ENCODE data around the gene RAD51B.

The RAD51B gene

DNA sequence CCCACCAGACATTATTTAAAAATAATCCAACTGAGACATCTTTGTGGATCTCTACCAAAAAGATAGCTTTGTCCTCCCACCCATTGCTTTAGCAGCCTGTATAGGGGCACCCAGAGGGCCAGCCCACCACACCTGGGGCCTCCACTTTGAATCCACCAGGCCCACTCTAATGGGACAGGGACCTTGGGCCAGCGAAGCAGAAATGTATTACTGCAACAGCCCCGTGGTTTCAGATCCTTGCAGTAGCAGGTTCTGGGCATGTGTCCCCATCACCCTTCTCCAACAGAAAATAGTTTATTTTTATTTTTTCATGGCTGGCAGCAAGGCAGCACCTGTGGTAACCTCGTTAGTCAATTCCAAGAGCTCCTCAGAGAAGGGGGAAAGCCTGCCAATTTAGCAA lies 754.9 kb downstream of the RAD51B start:
- DNase-seq, result no peak

DNA sequence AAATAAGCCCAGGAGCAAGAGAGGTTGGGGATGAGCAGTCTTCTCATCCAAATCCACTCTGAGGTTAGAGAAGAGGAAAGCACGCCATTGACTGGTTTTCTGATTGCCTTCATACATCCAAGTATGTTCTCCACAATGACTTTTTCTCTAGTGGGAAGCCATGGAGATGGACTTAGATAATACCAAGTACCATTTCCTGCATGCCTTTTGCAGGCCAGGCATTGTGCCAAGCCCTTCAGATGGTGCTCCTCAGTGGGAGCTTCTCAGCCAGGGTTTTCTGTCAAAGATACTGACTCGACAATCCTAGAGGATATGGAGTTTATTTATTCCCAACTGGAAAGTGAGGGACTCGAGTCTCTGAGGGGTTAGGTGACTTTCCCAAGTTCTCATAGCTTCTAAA lies 755.3 kb downstream of the RAD51B start:
- DNase-seq, result no peak

DNA sequence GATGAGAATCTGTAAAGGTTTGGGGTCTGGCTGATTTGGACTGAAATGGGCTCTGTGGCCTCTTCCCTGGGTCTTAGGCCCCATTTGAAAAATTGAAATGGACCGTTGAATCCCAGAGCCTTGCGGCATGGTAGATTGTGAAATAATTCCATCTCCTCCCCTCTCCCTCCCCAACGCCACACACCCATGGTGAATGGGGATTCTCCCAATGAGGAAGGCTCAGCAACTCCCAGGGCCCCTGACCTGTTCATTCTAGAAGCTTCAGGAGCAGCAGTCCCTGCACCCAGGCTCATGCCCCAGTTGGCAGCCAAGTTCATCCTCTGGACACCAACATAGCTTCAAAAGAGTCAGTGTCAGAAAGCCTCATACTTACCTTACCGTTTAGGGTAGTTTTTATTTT lies 755.8 kb downstream of the RAD51B start:
- no peak for DNase-seq

DNA sequence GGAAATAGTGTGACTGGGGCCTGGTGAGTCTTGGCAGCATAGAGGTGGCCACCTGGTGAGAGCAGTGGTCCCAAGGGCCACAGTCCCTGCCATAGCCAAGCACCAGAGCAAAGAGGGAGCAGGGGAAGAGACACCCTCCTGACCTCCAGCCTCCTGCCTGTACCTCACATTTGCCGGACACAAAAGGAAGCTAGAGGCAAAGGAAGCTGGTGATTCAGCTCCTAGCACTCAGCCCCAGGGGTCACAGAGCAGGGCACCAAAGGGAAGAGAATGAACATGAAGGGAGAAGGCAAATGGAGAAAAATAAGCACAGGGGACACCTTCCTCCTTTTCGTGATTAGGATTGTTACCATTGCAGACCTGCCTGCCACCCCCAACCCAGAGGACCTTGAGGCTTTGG lies 756.5 kb downstream of the RAD51B start:
- no peak for DNase-seq

DNA sequence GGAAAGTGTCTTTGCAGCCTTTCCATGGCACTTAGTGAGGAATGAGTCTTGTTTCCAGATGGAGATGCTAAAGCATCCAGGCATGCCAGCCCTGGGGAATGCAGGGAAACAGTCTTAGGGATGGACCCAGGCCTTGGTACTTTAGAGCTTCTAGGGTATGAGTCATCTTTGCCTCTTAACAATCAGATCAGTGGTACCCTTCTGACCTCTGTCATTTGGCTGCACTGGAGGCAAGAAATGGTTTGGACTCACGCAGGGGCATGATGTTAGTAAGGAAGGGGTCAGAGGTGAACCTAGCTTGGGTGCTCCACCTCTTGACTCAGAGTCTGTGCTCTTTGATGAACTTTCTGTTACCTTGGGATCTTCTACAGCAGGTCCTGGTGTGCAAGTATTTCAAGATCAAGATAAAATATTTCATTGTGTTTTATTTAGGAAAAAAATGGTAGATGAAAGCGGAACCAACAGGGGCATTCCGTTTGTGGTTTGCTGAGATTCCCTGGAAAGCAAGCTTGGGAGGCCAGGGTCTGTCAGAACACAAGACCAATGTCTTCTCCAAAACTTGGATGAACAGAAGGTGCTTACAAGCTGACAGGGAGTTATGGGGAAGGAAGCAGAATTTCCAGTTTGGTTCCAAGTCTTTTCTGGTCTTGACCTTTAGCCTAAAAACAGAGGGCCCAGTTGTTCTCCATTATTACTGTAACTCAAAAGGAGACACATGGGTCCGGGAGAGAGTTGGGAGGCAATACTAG lies 757.1 kb downstream of the RAD51B start:
- DNase-seq, result no peak

DNA sequence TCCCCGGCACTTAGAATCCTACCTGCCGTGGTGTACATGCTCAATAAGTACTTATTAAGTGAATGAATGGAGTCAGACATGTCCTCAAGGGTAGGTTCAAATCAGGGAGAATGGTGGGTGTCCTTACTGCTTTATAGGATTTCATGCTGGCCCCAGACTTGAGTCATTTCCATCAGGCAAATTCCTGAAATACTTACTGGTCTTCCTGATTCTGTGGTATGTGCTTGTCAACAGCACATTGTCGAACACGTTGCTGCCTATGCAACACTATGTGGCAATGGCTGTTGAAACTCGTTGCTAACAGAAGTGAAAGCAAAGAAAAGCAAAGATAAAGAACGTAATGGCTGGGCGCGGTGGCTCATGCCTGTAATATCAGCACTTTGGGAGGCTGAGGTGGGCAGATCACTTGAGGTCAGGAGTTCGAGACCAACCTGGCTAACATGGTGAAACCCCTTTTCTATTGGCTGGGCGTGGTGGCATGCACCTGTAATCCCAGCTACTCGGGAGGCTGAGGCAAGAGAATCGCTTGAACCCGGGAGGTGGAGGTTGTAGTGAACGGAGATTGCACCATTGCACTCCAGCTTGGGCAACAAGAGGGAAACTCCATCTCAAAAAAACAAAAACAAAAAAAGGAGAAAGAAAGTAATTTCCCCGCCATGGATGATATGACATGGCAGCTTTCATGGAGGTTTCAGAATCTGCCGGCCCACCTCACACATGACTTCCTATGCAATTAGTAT lies 758.4 kb downstream of the RAD51B start:
- DNase-seq, result no peak

DNA sequence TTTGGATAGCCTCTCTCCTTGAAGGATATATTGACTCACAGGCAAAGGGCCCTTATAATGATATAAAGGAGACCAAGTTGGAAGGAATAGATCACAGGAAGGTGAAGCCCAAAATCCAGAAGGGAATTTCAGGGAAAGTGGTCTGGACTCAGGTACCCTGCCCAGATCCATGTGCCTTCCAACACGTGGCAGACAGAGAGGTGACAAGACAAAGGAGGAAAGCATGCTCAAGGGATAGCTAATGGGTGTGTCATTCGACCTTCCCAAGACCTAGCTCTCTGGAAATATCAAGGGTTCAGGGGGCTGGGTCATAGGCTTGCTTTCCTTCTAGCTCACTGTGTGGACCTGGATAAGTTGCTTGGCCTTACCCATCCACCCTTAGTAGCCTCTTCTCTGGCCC lies 759.0 kb downstream of the RAD51B start:
- no peak for DNase-seq

DNA sequence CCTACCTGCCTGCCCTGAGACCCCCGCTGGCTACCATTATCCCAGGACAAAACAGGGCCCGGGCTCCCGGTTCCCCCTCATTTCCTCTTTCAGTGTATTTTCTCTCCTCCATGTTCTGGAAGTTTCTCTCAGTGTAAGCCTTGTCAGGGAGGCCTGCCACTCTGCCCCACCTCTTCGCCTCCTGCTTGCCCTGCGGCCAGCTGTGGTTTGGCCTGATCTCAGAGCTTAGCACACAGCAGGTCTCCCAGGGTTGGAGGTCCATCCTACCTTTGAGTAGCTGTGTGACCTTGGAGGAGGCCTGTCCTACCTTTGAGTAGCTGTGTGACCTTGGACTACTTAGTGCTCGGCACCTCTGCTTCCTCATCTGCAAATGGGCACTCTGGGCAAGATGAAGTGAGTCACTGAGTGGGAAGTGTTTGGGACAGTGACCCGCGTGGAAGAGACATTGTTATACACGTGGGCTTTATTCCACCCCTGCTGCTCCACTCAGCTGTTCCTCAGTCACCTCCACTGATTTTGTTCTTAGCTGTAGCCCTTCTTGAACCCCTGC lies 760.6 kb downstream of the RAD51B start:
- DNase-seq, result no peak

DNA sequence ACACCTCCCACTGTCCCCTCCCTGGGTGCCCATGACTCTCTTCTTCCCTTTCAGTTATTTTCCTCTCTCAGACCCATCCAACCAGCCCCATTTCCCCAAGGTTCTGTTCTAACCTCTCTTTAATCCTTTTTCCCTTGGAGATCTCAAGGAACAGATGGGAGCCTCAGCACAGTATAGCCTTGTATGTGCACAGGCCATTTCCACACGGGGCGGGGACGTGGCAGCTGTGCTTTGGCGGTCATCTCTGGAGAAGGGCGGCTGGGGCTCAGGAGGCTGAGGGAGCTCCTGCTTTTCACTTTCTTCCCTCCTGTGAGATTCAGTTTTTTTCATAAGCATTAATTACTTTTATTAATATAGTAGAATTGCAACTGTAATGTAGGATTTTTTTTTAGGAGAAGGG lies 761.1 kb downstream of the RAD51B start:
- DNase-seq, result no peak

DNA sequence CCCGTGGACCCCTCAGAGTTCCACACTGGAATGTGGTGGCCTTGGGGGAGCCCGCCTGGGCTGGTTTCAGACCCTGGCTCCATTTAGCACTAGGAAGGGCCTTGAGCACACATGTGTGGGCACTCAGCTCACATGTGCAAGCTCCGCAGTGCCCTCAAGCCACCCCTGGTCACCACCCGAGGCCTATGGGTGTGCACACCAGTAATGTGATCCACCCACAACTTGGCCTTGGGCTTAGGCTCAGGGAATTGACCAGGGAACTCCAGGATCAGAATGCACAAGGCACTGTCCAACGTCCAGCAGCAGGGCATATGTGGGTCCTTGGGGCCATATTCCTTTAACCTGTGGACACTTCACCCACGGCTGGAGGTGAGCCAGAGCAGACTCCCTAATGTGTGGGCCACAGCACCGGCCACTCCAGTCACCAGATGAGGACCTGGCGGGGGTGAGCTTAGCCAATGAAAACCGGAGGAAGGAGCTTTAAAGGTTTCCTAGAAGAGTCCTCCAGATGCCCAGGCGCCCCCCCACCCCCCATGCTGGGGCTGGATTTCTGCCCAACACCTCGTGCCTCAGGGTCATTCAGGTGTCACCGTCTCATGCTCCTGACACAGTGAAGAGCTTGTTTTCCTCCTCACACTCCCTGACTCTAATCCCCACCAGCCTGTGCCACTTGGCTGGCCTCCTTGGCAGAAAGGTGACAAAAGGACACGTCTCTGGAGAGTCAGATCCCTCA lies 764.1 kb downstream of the RAD51B start:
- no peak for DNase-seq

DNA sequence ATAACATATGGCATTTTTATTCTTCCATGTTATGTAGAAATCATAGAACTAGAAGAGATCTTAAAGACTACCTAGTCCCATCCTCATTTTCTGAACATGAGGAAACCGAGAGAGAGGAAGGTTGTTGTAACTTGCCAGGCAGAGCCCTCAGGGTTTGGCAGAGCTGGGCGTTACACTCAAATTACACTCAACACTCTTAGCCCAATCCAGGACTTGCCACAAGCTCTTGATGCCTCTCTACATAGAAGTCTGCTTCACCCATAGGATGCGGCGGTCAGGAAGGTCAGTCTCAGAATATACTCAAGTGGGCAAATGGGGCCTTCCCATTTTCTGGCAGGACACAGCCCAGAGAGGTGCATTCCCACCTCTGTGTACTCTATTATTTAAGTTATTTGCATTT lies 765.2 kb downstream of the RAD51B start:
- DNase-seq, result no peak

DNA sequence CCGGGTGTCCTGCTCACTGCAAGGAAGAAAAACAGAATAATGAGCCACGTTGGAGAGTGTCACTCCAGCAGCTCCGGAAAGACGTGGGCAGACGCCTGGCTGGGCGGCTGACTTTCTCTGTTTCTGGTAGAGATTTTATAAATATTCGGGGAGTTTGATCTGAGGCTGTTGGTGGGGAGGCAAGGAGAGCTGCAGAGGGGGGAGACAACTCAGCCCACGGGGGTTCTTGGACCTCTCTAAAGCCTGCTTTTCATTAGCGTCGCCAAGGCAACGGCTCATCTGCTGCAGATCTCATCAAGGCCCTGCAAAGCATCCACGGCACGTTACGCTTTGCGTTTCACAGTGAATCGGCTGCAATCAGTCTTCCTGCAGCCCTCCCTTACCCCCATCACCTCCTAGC lies 766.1 kb downstream of the RAD51B start:
- DNase-seq, result no peak

DNA sequence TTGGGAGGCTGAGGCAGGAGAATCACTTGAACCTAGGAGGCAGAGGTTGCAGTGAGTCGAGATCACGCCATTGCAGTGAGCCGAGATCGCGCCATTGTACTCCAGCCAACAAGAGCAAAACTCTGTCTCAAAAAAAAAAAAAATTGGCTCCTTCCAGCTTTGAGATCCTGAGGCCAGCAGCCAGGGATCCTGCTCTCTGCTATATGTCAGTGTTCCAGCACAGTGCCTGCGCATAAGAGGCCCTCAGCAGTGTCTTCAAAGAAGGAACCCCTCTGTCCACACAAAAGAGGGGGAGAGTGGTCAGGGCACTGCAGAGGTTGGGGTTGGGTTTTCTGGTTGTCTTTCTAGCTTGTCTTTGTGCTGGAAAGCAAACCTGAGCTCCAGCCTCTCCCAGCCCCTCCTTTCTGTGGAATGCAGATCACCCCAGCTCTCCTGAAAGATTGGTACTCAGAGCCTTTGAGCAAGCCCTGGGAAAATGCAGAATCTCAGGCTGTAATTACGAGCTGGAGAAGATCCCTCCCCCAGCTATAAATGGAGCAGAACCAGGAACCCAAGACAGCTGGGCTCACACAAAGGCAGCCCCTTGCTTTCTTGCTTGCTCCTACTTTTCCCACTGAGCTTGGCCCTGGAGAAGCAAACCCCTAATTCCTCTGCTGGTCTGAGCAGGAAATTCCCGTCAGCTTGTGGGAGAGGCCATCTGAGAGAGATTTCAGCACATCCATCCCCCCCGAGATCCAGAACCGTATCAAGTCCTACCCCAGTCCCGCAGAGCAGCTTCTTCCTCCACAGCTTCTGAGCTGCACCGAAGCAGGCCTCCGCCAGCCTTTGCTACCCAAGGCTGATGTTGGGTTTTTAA lies 767.5 kb downstream of the RAD51B start:
- no peak for DNase-seq

DNA sequence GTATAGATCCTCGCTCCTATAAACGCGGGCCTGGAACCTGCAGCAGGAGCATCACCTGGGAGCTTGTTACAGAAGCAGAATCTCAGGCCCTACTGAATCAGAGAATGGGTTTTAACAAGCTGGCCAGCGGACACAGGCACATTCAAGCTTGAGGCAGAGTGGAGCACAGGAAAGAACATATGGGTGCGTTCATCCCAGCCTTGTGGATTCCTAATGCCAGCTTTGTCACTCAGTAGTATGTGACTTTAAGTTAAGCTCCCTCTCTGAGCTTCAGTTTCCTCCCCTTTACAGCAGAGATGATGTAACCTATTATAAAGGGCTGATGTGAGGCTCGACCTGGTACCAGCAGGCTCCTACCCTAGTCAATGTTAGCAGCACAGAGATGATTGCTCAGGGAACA lies 768.4 kb downstream of the RAD51B start:
- DNase-seq, result no peak

DNA sequence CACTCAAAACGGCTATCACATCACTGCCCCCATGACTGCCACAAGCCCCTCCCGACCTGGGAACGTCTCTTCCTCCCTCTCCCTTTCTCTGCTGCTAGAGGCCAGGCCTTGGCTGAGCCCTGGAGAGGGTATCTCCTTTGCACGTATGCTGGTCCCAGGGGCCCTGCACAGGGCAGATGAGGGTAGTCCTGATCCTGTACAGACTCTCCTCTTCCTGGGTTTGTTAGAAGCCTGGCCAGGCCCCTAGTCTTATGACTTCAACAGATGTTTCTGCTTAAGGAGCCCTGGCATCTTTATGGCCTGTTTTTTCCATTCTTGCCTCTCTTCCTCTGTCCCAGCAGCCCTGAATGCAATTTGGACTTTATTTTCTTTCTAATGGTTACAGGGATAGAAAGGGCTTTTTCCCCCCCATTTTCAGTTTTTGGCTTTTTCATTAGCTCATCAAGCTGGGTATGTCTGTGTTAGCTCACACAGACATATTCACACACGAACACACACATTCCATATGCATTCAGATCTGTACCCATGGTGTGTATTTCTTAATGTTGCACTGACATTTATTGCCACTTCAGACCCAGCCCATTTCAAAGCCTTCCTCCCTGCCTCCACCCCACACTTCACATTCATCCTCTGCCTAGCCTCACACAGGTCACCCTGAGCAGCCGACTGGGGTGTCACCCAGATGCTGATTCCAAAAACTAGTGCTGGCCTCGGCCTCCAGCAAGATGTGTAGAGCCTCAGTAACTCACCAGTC lies 770.0 kb downstream of the RAD51B start:
- no peak for DNase-seq

DNA sequence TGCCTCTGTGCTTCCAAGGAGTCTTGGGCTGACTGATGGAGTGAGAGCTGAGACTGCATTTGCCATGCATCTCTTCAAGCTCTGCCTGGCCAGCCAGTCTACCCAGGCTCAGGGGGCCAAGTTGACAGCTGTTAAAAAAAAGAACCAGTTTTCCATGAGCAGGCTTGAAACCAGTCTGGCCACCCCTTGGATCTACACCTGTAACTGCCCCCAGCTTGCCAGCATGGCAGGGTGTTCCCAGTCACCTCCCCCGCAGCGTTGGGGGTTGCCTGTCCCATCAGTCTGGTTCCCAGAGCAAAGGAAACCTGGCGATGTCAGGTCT lies 770.6 kb downstream of the RAD51B start:
- no peak for DNase-seq

DNA sequence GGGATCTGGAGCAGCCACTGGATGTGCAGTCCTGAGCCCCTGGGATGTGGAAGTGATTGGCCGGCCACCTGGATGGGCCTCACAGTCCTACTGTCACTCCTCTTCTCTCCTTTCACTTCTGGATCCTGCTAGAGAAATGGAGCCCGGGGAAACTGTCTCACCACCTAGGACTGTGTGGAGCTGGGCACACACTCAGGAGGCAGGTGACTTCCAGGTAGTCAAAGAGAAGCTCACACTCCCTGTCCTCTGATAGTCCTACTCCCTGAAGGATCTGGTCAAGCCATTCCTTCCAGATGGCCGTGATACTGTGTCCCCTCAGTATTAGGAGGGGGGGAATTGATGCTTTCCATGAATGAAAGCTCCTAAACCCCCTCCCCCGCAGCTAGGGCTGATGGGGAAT lies 772.2 kb downstream of the RAD51B start:
- no peak for DNase-seq

DNA sequence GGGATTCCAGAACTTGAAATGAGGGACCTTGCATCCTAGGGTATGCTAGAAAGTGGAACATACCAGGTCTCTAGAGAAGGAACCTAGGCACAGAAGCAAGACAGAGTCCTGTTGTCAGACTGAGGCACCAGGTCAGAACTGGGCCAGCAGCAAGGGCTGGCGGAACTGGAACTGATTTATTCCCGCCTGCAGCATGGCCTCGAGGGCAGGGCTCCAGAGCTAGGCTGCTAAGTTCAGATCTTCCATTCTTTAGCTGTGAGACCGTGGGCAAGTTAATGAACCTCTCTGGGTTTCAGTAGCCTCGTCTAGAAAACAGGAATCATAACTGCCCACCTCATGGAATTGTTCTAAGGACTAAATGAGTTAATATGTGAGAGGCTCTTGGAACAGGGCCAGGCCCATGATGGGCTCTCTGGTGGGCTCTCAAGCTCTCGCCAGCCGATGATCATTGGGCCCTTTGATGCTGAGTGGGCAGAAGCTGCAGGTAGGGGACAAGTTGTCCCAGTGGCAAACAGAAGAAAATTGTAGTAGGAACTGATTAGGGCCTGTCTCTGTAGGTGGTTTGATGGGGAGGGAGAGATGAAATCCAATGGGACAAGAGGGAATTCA lies 773.5 kb downstream of the RAD51B start:
- DNase-seq, result no peak

DNA sequence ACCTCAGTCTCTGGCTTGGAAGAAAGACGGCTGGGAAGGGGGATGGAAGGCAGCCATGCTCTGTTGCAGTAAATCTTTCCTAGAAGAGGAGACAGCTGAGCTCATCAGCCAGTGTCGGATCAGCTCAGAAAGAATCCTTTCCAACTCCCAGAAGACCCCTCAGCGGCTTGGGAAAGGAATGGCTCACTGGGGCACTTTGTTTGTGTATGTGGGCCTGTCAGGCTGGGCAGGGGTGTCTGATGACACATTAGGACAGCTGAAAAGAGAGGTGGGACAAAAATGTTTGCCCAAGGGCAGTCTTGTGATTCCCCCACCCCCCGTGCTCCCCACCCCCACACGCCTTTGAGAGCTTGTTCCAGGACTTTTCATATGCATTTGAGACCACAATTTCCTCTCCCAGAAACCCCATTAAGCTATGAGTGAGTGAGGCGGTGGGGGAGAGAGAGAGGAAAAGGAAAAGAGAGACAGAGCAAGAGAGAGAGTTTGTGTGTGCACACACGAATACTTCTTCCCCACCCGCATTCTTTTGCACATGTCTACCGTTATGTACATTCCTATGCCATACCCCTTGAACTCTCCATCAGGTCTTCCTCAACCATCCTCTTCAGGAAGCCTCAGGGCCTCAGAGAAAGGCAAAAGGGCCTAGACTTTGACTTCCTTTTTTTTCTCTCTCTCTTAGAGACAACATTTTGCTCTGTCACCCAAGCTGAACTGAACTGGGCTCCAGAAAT lies 774.4 kb downstream of the RAD51B start:
- no peak for DNase-seq

DNA sequence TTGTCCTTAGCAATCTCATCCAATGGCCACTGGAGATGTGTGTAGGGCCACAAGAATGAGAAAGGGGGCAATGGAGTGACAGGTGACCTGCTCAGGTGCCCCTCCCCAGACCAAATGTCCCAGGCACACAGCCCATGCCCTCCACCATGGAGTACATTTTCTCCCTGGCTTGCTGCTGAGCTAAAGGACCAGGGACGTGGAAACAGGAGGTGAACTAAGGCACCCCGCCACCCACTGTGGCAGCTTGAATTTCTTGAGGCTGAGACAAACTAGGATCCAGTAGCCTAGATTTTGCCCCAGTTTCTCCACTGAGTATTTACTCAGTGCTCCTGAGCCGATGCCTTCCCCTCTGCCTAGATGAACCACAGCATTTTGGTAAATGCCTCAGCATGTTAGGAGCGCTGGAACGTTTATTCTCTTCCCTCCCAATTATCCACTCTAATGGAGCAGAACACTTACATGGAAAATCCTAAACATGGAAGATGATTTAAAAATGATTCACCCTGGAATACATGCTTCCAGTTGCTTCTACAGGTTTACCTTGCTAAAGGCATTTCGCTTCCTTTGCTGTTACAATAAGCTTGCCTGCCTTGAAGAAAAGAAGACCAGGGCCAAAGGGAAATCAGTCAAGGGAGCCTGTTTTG lies 775.3 kb downstream of the RAD51B start:
- DNase-seq, result no peak
